CD14-positive monocyte (primary cell): Measurements from ENCODE around the gene RASGRP1. TPM values are rescaled to one million over a fixed set of nuclear protein-coding genes. Genes with fewer than 3 reads are reported as not detected.

Experiments used
- DNase-seq, 3 donors: peaks; one replicate each; pipeline ENCODE4 v3.0.0-alpha.2; 2011 to 2022
- H2AFZ ChIP-seq: 2 replicates; pipeline ENCODE4 v1.6.0; 2012; ENCODE audit warnings: mild to moderate bottlenecking, low read depth, low read length, inconsistent platforms; ENCODE audit not compliant: insufficient read depth, poor library complexity, severe bottlenecking
- H3K27ac ChIP-seq, 2 donors: 1 replicate in 1 of 2; 2 replicates in 1 of 2; pipeline ENCODE4 v1.5.1; 2012 to 2013; ENCODE audit warnings: low read length in 2 of 2, control low read depth in 1 of 2, inconsistent platforms in 1 of 2, low read depth in 1 of 2, mild to moderate bottlenecking in 1 of 2
- H3K27me3 ChIP-seq, 2 donors: one replicate each; pipeline versions ENCODE4 v1.6.0 to v1.6.1; 2011 to 2013; ENCODE audit warnings: low read length in 2 of 2; ENCODE audit not compliant: control insufficient read depth in 2 of 2, insufficient read depth in 2 of 2
- H3K36me3 ChIP-seq, 2 donors: replicated peaks in 1 of 2; 1 replicate in 1 of 2; 2 replicates in 1 of 2; pipeline versions ENCODE4 v1.5.1 to v1.6.1; 2012 to 2013; ENCODE audit warnings: low read length in 2 of 2, control low read depth in 1 of 2, inconsistent platforms in 1 of 2, mild to moderate bottlenecking in 1 of 2; ENCODE audit not compliant: insufficient read depth in 2 of 2, control insufficient read depth in 1 of 2
- H3K4me1 ChIP-seq, 2 donors: 1 replicate in 1 of 2; 2 replicates in 1 of 2; pipeline versions ENCODE4 v1.5.1 to v1.6.1; 2012 to 2013; ENCODE audit warnings: low read length in 2 of 2, control low read depth in 1 of 2, inconsistent platforms in 1 of 2, mild to moderate bottlenecking in 1 of 2, moderate library complexity in 1 of 2; ENCODE audit not compliant: insufficient read depth in 2 of 2, control insufficient read depth in 1 of 2
- H3K4me2 ChIP-seq: replicated peaks from 2 replicates; pipeline ENCODE3; 2012; ENCODE audit warnings: low read length, moderate library complexity, mild to moderate bottlenecking; ENCODE audit not compliant: poor library complexity, severe bottlenecking; ENCODE audit errors: extremely low read depth
- H3K4me3 ChIP-seq, 3 experiments: fragments of 200-600 bp in 1 of 3; sonication (generic) in 1 of 3; replicated peaks in 1 of 3; 1 replicate in 2 of 3; 2 replicates in 1 of 3; pipeline ENCODE4 v1.5.1; 2011 to 2013; ENCODE audit warnings: low read length in 3 of 3, mild to moderate bottlenecking in 3 of 3, control low read depth in 2 of 3, low read depth in 2 of 3, inconsistent platforms in 1 of 3, moderate library complexity in 1 of 3
- H3K79me2 ChIP-seq: 2 replicates; pipeline ENCODE4 v1.6.0; 2012; ENCODE audit warnings: mild to moderate bottlenecking, control low read depth, inconsistent platforms, low read length, moderate library complexity; ENCODE audit not compliant: insufficient read depth
- H3K9ac ChIP-seq: 2 replicates; pipeline ENCODE4 v1.6.0; 2017; ENCODE audit warnings: low read length, mild to moderate bottlenecking; ENCODE audit not compliant: insufficient read depth, poor library complexity, severe bottlenecking
- H3K9me3 ChIP-seq, 2 donors: replicated peaks in 1 of 2; 1 replicate in 1 of 2; 2 replicates in 1 of 2; pipeline versions ENCODE4 v1.5.1 to v1.6.1; 2012 to 2013; ENCODE audit warnings: low read length in 2 of 2, control low read depth in 1 of 2; ENCODE audit not compliant: control insufficient read depth in 1 of 2, insufficient read depth in 1 of 2
- H4K20me1 ChIP-seq: 2 replicates; pipeline ENCODE4 v1.6.0; 2012; ENCODE audit warnings: mild to moderate bottlenecking, low read length, control low read depth, moderate library complexity; ENCODE audit not compliant: insufficient read depth
- H3K27ac Mint-ChIP-seq, 7 donors: one replicate each; pipeline ENCODE4 v1.8.0; 2020; ENCODE audit warnings: mild to moderate bottlenecking in 7 of 7, mixed read lengths in 7 of 7, moderate library complexity in 6 of 7, inconsistent platforms in 2 of 7
- H3K27me3 Mint-ChIP-seq, 3 donors: one replicate each; pipeline ENCODE4 v1.8.0; 2021 to 2022; ENCODE audit warnings: low read depth in 3 of 3, mild to moderate bottlenecking in 3 of 3, mixed read lengths in 3 of 3, moderate library complexity in 3 of 3, inconsistent platforms in 1 of 3
- H3K36me3 Mint-ChIP-seq, 2 donors: one replicate each; pipeline ENCODE4 v1.8.0; 2020; ENCODE audit warnings: mixed read lengths in 2 of 2, inconsistent platforms in 1 of 2, mild to moderate bottlenecking in 1 of 2
- H3K4me1 Mint-ChIP-seq: one replicate; pipeline ENCODE4 v1.8.0; 2020; ENCODE audit warnings: mild to moderate bottlenecking, mixed read lengths
- H3K4me3 Mint-ChIP-seq, 2 donors: one replicate each; pipeline ENCODE4 v1.8.0; 2020; ENCODE audit warnings: mild to moderate bottlenecking in 2 of 2, mixed read lengths in 2 of 2, moderate library complexity in 1 of 2
- H3K9me3 Mint-ChIP-seq, 7 donors: one replicate each; pipeline ENCODE4 v1.8.0; 2020 to 2022; ENCODE audit warnings: mixed read lengths in 7 of 7, mild to moderate bottlenecking in 6 of 7, moderate library complexity in 6 of 7, inconsistent platforms in 2 of 7
- WGBS: methylation state at CpG from one replicate; pipeline ENCODE4 v1.1.5; 2013; ENCODE audit warnings: missing lambda C conversion rate; ENCODE audit not compliant: insufficient coverage; 5-methylcytosine and 5-hydroxymethylcytosine counted together
- intact Hi-C, 2 donors: fragments of 100-400 bp; cut with micrococcal nuclease; formaldehyde crosslinking; loops; one replicate each; pipeline versions ENCODE4 v1.15.0 to v1.15.1; 2023
- polyA plus RNA-seq, 3 donors: library from polyadenylated mRNA; depleted of rRNA in 1 of 3; unstranded in 2 of 3; stranded (reverse) in 1 of 3; fragments of 300-500 nt in 2 of 3; fragments of >200 nt in 1 of 3; fragmentation: Illumina TruSeq in 2 of 3; gene quantifications; 1 replicate in 2 of 3; 2 replicates in 1 of 3; pipeline ENCODE4 v1.2.3, GENCODE V29; 2012 to 2021
- TF ChIP-seq, protein P1 (sequence below): fragments of 200-600 bp; IDR thresholded peaks from one replicate; pipeline ENCODE4 v1.8.0; 2022; ENCODE audit warnings: antibody characterized with exemption, mild to moderate bottlenecking

RASGRP1 gene
- polyA plus RNA-seq, 3 donors: 0.05 to 0.38 (median 0.13) TPM

DNA sequence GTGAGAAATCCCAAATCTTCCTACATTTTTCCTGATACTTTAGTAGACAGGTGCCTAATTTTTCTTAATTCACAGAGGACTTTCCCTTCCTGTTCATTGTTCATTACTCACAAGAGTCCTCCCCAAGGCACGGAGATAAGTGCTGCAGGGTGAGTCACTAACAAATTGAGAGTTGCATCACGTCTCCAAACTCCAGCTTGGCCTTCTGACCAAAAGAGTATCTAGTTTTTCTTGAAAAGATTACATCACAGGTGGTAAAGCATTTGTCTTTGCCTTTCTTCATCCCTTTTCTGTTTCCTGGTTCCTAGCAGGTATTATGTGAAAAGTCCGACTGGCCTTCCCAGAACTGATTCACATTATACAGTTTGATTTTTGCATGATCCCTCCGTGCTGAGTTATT lies 24.9 kb upstream of the RASGRP1 start:
- intact Hi-C loops: no loop called here
- Histone ChIP-seq H3K9ac (no peak overlapping the region), H3K79me2 (no peaks in the 10 kb centered on the region), H3K36me3 (no peaks in the 10 kb centered on the region), H2AFZ (no peak overlapping the region), H3K27ac (no peak overlapping the region), H3K4me2 (no peak overlapping the region), H3K27me3 (no peaks in the 10 kb centered on the region), H3K4me3 (no peak overlapping the region), H4K20me1 (no peaks in the 10 kb centered on the region), H3K9me3 (no peaks in the 10 kb centered on the region), H3K4me1 (no peaks in the 10 kb centered on the region)
- TF ChIP-seq, protein P1, sequence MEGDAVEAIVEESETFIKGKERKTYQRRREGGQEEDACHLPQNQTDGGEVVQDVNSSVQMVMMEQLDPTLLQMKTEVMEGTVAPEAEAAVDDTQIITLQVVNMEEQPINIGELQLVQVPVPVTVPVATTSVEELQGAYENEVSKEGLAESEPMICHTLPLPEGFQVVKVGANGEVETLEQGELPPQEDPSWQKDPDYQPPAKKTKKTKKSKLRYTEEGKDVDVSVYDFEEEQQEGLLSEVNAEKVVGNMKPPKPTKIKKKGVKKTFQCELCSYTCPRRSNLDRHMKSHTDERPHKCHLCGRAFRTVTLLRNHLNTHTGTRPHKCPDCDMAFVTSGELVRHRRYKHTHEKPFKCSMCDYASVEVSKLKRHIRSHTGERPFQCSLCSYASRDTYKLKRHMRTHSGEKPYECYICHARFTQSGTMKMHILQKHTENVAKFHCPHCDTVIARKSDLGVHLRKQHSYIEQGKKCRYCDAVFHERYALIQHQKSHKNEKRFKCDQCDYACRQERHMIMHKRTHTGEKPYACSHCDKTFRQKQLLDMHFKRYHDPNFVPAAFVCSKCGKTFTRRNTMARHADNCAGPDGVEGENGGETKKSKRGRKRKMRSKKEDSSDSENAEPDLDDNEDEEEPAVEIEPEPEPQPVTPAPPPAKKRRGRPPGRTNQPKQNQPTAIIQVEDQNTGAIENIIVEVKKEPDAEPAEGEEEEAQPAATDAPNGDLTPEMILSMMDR: no peak
- 50% methylated on average over 2 of the region's 4 CpGs for WGBS
- no peaks in the 10 kb centered on the region for H3K36me3 Mint-ChIP-seq
- no peak overlapping the region for H3K4me3 Mint-ChIP-seq
- no peak overlapping the region for H3K27ac Mint-ChIP-seq
- H3K9me3 Mint-ChIP-seq: peaks cover 0 to 10% (median 2%) of the 10 kb centered on the region in 7 donors
- DNase-seq: peak in 1 of 3 donors; percentile 37
- H3K4me1 Mint-ChIP-seq: peaks cover 2% of the 10 kb centered on the region
- peaks cover 0 to 4% (median 2%) of the 10 kb centered on the region in 3 donors for H3K27me3 Mint-ChIP-seq

DNA sequence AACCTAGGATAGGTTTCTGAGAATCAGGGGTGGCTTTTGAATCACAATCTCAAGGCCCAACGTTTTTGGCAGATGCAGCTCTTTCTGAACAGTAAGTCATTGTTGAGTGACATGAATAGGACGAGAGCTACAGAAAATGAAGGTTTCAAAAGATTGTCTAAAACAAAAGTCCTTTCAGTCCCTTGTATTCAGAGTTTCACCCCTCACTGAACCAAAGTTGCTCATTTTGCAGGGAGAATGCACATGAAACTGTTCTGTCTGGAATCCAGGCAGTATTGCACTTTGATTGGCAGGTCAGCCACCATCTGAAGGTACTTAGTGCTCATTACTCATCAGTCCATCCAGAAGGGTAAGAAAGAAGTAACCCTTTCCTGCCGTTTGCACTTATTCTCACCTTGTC lies 24.1 kb upstream of the RASGRP1 start:
- WGBS: 83% methylated on average over 1 of the region's 3 CpGs

More for the DNA sequence above, 24.1 kb upstream of the RASGRP1 start:
- no peaks in the 10 kb centered on the region for H3K27me3 ChIP-seq
- no peaks in the 10 kb centered on the region for H4K20me1 ChIP-seq
- H3K36me3 ChIP-seq: no peaks in the 10 kb centered on the region
- Mint-ChIP-seq H3K9me3 (peaks cover 0 to 10% (median 2%) of the 10 kb centered on the region in 7 donors), H3K27ac (no peak overlapping the region), H3K36me3 (no peaks in the 10 kb centered on the region), H3K4me3 (no peak overlapping the region), H3K4me1 (peaks cover 2% of the 10 kb centered on the region), H3K27me3 (peaks cover 0 to 4% (median 2%) of the 10 kb centered on the region in 3 donors)
- no peak overlapping the region for H2AFZ ChIP-seq
- H3K4me2 ChIP-seq: no peak overlapping the region
- H3K9ac ChIP-seq: no peak overlapping the region
- no peak overlapping the region for H3K4me3 ChIP-seq
- TF ChIP-seq, protein P1: no peak
- no peaks in the 10 kb centered on the region for H3K9me3 ChIP-seq
- no peak for DNase-seq
- H3K4me1 ChIP-seq: no peaks in the 10 kb centered on the region
- no peak overlapping the region for H3K27ac ChIP-seq
- H3K79me2 ChIP-seq: no peaks in the 10 kb centered on the region
- intact Hi-C loops: no loop called here
